Activated naive CD4-positive, alpha-beta T cell treated with anti-CD3 and anti-CD28 coated beads, Interleukin-2, amount 10 ng/mL, durations not matched to agents 7 days and 5 days (primary cell): ENCODE measurements around the gene SLC25A39.
"Not testable (repeated sequence)": the region's sequence is repeated elsewhere in the genome, so short reads cannot be mapped to it uniquely, and the experiment has no call there.

ENCODE experiments used
- CTCF ChIA-PET: fragments of 350-600 bp; sonication (Branson Sonifier 250); formaldehyde crosslinking; loops from one replicate; lab custom pipeline; 2021; ENCODE audit warnings: antibody characterized with exemption; lab: Charles Lee
- DNase-seq: peaks from one replicate; pipeline ENCODE4 v3.0.0-alpha.2; 2020
- H3K27ac Mint-ChIP-seq: one replicate; pipeline ENCODE4 v1.8.0; 2021; ENCODE audit warnings: mild to moderate bottlenecking, moderate library complexity, mixed read lengths
- H3K27me3 Mint-ChIP-seq: one replicate; pipeline ENCODE4 v1.8.0; 2021; ENCODE audit warnings: mild to moderate bottlenecking, mixed read lengths
- H3K36me3 Mint-ChIP-seq: one replicate; pipeline ENCODE4 v1.8.0; 2021; ENCODE audit warnings: mixed read lengths
- H3K4me1 Mint-ChIP-seq: one replicate; pipeline ENCODE4 v1.8.0; 2021; ENCODE audit warnings: mixed read lengths
- H3K4me3 Mint-ChIP-seq: one replicate; pipeline ENCODE4 v1.8.0; 2021; ENCODE audit warnings: mild to moderate bottlenecking, moderate library complexity, mixed read lengths
- H3K9me3 Mint-ChIP-seq: one replicate; pipeline ENCODE4 v1.8.0; 2021; ENCODE audit warnings: mixed read lengths

SLC25A39 gene

DNA sequence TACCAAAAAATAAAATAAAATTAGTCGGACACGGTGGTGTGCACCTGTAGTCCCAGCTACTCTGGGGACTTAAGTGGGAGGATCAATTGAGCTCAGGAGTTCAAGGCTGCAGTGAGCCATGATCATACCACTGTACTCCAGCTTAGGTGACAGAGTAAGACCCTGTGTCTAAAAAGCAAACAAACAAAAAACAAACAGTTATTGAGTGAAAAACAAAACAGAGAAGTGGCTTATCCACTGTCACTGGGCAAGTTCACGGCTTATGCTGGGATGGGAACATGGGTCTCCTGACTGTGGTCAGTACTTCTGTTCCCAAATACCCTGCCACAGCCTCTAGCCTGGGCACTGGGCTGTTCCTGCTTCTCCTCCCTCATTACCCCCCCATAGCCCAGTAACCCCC, 10.9 kb upstream of the SLC25A39 start:
- CTCF ChIA-PET: interaction anchor here (1.0 to 1.6 kb wide), 4 partner anchors 15 to 132 kb away, joined by 3 to 4 read pairs (median 3); no protein-coding TSS in a partner anchor
- H3K9me3 Mint-ChIP-seq: no peaks in the 10 kb centered on the region
- H3K27ac Mint-ChIP-seq: no peak overlapping the region
- H3K4me1 Mint-ChIP-seq: peaks cover 9% of the 10 kb centered on the region
- H3K36me3 Mint-ChIP-seq: no peaks in the 10 kb centered on the region
- peaks cover 31% of the 10 kb centered on the region for H3K27me3 Mint-ChIP-seq
- no peak overlapping the region for H3K4me3 Mint-ChIP-seq
- DNase-seq: no peak

DNA sequence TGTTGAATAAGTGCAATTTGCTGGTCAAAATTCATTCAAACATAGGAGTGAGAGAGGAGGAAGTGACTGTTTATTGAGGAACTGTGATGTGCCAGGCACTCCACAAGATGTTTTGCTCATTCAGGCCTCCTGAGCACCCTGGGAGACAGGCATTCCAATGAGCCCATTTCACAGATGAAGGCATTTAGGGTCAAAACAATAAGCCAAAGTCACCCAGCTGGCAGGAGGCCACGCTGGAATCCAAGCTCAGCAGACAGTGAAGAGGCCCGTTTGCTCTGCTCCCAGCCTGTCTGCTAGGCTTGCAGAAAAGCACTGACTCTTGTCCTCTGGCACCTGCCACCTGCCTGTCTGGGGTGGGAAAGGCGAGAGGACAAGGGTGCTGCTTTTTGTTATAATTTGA, 10.1 kb upstream of the SLC25A39 start:
- CTCF ChIA-PET: interaction anchor here (1.0 to 2.0 kb wide), 5 partner anchors 15 to 131 kb away, joined by 3 to 9 read pairs (median 3); no protein-coding TSS in a partner anchor
- no peak for DNase-seq
- Mint-ChIP-seq H3K27ac (no peak overlapping the region), H3K27me3 (peaks cover 31% of the 10 kb centered on the region), H3K36me3 (no peaks in the 10 kb centered on the region), H3K4me3 (no peak overlapping the region), H3K9me3 (no peaks in the 10 kb centered on the region), H3K4me1 (peaks cover 9% of the 10 kb centered on the region)

DNA sequence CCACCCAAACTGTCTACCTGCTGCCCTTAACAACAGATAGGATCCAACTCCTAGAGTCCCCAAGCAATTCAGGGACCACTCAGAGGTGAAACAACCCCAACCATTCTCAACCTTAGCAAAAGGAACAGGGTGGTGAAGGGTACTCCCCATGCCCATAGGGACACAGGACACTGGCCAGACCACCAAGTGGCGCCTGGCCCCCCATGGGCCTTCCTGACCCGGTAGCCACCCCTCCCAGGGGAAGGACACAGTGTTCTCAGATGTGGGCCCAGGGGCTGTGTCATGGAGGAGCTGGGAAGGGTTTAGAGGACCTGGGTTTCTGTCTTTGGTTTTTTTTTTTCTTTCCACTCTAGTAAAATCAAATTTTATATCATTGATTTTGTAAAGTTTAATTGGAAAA, 9.7 kb upstream of the SLC25A39 start:
- DNase-seq: no peak
- CTCF ChIA-PET: interaction anchor here (1.2 to 2.0 kb wide), 4 partner anchors 20 to 130 kb away, joined by 3 to 9 read pairs (median 4); no protein-coding TSS in a partner anchor
- no peaks in the 10 kb centered on the region for H3K9me3 Mint-ChIP-seq
- peaks cover 31% of the 10 kb centered on the region for H3K27me3 Mint-ChIP-seq
- H3K27ac Mint-ChIP-seq: peak overlapping the region; percentile 9
- no peaks in the 10 kb centered on the region for H3K36me3 Mint-ChIP-seq
- no peak overlapping the region for H3K4me3 Mint-ChIP-seq
- peaks cover 9% of the 10 kb centered on the region for H3K4me1 Mint-ChIP-seq

DNA sequence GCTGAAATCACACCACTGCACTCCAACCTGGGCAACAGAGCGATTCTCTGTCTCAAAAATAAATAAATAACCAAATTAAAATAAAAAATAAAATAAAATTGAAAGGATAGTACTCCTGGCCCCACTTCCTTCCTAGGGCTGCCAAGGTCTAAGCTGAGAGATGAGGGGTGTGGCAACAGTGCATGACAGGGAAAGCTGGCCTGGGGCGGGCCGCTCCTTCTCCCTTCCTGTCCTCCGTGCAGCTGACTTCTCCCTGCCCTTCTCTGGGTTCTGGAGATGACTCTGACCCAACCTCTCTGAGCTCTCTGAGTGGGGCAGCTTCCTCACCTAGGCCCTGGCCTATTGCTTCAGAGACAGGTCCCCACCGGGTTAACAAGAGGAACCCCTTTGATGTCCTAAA, 8.7 kb upstream of the SLC25A39 start:
- no peak overlapping the region for H3K4me3 Mint-ChIP-seq

DNA sequence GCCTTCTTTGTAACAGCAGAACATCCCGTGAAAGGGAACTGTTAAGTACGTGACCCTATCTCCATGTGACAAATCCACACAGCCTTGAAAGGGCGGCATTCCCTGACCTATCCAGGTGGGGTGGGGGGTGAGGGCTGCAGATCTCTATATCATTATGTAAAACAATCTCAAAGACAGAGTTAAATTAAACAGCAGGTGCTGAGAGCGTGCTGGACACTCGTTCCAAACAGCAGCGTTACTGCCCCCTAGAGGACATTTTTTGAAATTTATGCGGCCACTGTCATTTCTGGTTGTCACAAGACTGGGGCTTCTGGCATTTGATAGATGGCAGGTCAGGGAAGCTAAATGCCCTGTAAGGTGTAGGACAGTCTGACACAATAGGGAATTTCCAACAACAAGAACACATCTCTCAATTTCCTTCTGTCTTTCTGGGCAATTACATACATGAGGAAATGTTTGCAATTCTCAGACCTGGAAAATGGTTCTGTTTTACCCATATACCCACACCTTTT, 6.7 kb upstream of the SLC25A39 start:
- H3K27me3 Mint-ChIP-seq: peaks cover 19% of the 10 kb centered on the region
- no peak overlapping the region for H3K4me3 Mint-ChIP-seq
- H3K4me1 Mint-ChIP-seq: peaks cover 19% of the 10 kb centered on the region
- peak; percentile 84 for DNase-seq
- no peak overlapping the region for H3K27ac Mint-ChIP-seq
- CTCF ChIA-PET: interaction anchor here (0.6 to 4.4 kb wide), 24 partner anchors 9 to 287 kb away, joined by 3 to 47 read pairs (median 4); partner anchors contain the start of genes GRN, ITGA2B and TMUB2
- H3K9me3 Mint-ChIP-seq: no peaks in the 10 kb centered on the region
- H3K36me3 Mint-ChIP-seq: no peaks in the 10 kb centered on the region

More for the DNA sequence above, 8.7 kb upstream of the SLC25A39 start:
- peaks cover 26% of the 10 kb centered on the region for H3K27me3 Mint-ChIP-seq
- no peak overlapping the region for H3K27ac Mint-ChIP-seq
- H3K9me3 Mint-ChIP-seq: no peaks in the 10 kb centered on the region
- H3K4me1 Mint-ChIP-seq: peaks cover 9% of the 10 kb centered on the region
- no peak for DNase-seq
- no peaks in the 10 kb centered on the region for H3K36me3 Mint-ChIP-seq
- CTCF ChIA-PET: interaction anchor here (1.0 to 2.0 kb wide), 3 partner anchors 12 to 124 kb away, joined by 3 to 9 read pairs (median 4); partner anchors contain the start of gene GRN

DNA sequence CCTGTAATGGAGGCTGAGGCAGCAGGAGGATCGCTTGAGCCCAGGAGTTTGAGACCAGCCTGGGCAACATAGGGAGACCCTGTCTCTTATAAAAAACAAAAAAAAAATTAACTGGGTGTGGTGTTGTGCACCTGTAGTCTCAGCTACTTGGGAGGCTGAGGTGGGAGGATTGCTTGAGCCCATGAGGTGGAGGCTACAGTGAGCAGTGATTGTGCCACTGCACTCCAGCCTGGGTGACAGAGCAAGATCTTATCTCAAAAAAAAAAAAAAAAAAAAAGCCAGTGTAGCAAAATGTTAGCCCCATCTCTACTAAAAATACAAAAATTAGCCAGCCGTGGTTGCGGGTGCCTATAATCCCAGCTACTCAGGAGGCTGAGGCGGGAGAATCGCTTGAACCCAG, 5.6 kb upstream of the SLC25A39 start:
- not testable (repeated sequence) for H3K9me3 Mint-ChIP-seq, H3K36me3 Mint-ChIP-seq, DNase-seq, H3K4me3 Mint-ChIP-seq, H3K27ac Mint-ChIP-seq
- Mint-ChIP-seq H3K27me3 (peaks cover 10% of the 10 kb centered on the region), H3K4me1 (peaks cover 24% of the 10 kb centered on the region)
- CTCF ChIA-PET: interaction anchor here (0.6 to 4.4 kb wide), 19 partner anchors 8 to 192 kb away, joined by 3 to 47 read pairs (median 4); partner anchors contain the start of genes GRN, ITGA2B and TMUB2

DNA sequence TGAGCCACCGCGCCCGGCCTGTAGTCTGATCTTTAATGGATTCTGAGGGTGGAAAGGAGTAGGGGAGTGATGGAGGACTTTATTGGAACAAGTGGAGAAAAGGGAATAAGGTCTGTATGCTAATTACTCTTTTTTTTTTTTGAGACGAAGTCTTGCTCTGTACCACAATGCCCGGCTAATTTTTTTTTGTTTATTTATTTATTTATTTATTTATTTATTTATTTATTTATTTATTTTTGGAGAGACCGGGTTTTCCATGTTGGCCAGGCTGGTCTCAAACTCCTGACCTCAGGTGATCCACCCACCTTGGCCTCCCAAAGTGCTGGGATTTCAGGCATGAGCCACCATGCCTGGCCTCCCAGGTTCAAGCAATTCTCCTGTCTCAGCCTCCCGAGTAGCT, 4.9 kb upstream of the SLC25A39 start:
- H3K27ac Mint-ChIP-seq, DNase-seq, H3K27me3 Mint-ChIP-seq, H3K4me3 Mint-ChIP-seq, H3K36me3 Mint-ChIP-seq, H3K9me3 Mint-ChIP-seq: not testable (repeated sequence)
- CTCF ChIA-PET: interaction anchor here (0.6 to 4.4 kb wide), 6 partner anchors 9 to 145 kb away, joined by 3 to 47 read pairs (median 17); partner anchors contain the start of genes GRN and TMUB2
- peaks cover 24% of the 10 kb centered on the region for H3K4me1 Mint-ChIP-seq

DNA sequence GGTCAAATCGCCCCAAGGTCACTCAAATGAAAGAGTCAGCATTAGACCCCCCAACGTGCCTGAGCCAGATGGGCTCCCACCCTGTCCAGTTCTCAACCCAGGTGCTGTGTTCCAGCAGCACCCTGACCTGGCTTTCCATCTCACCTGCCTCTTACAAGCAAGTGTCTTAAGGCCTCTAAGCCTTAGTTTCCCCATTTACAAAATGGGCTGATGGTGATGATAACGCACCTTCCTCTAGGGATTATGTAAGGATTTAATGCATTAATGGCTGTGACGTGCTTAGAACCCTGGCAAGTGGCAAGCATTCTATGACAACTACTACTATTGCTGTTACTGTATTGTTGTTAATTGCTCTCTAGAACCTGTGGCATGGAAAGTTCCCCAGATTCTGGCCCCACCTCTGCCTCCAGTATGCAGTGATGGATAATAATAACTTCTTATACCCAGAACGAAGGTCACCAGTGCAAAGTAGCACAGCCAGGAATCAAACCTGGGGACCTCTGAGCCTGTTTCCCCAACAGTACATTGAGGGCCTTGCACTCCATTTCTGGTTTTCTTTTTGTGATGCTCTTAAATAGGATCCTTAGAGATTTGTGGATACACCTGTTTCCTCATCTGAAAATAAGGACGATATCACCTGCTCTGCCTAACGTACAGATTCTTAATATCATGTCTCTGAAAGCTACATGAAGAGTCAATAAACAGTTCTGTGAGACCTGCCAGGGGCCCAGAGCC, 3.3 kb upstream of the SLC25A39 start:
- H3K36me3 Mint-ChIP-seq: no peaks in the 10 kb centered on the region
- no peak for DNase-seq
- H3K9me3 Mint-ChIP-seq: no peaks in the 10 kb centered on the region
- H3K27ac Mint-ChIP-seq: peak overlapping the region; percentile 80
- H3K4me1 Mint-ChIP-seq: peaks cover 34% of the 10 kb centered on the region
- no peak overlapping the region for H3K4me3 Mint-ChIP-seq
- CTCF ChIA-PET: interaction anchor here (0.9 to 4.4 kb wide), 4 partner anchors 17 to 126 kb away, joined by 3 to 16 read pairs (median 8); partner anchors contain the start of gene GRN
- H3K27me3 Mint-ChIP-seq: peaks cover 5% of the 10 kb centered on the region

DNA sequence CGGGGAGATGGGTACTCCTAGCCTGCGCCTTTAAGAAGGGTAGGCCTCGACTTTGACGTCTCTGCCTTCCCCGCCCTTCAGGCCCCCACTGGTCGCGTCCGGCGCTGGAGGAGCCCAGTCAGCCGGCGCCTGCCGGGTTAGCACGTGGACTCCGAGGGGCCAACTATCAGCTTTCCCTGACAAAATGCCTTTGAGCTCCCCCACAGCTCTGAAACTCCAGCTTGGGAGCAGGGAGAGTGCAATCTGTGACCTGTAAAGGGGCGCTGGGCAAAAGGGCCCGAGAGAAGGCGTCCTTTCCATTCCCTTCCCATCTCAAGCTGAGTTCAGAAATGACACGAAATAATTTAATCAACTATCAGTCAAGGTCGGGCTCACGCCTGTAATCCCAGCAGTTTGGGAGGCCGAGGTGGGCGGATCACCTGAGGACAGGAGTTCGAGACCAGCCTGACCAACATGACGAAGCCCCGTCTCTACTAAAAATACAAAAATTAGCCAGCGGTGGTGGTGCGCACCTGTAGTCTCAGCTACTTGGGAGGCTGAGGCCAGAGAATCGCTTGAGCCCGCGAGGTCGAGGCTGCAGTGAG, 2.3 kb upstream of the SLC25A39 start:
- CTCF ChIA-PET: interaction anchor here (1.1 to 1.4 kb wide), 2 partner anchors 117 to 123 kb away, joined by 3 to 13 read pairs; no protein-coding TSS in a partner anchor
- Mint-ChIP-seq H3K4me1 (peaks cover 41% of the 10 kb centered on the region), H3K27ac (peak overlapping the region; percentile 89), H3K36me3 (no peaks in the 10 kb centered on the region), H3K9me3 (no peaks in the 10 kb centered on the region), H3K4me3 (peak overlapping the region; percentile 65), H3K27me3 (peaks cover 5% of the 10 kb centered on the region)
- peak; percentile 97 for DNase-seq

DNA sequence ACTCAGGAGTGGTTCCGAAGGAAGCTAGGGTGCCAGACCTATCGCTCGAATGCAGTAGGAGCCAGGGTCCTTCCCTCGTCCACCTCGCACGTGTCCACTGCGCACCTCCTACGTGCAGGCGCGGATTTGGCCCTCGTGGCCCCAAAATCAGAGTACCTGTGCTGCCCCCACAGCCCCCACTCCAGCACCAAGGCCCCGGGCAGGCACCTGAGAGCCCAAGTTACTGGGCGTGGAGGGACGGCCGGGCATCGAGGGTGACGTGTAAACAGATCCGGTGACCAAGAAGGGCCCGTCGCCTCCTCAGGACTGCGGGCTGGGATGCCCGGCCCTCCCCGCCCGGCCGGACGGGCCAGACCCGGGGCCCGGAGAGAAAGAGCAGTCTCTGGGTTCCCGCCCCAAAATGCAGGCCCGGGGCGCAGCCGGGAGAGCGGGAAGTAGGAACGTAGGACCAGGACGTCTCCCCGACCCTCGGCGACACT, 492 bp downstream of the SLC25A39 start:
- peak overlapping the region; percentile 84 for H3K4me3 Mint-ChIP-seq
- peak overlapping the region; percentile 76 for H3K27ac Mint-ChIP-seq
- no peak for DNase-seq
- CTCF ChIA-PET: interaction anchor here (4.6 kb wide), 1 partner anchor 114 kb away, joined by 30 read pairs; no protein-coding TSS in a partner anchor
- no peaks in the 10 kb centered on the region for H3K27me3 Mint-ChIP-seq
- no peaks in the 10 kb centered on the region for H3K9me3 Mint-ChIP-seq
- peaks cover 6% of the 10 kb centered on the region for H3K36me3 Mint-ChIP-seq
- H3K4me1 Mint-ChIP-seq: peaks cover 35% of the 10 kb centered on the region

DNA sequence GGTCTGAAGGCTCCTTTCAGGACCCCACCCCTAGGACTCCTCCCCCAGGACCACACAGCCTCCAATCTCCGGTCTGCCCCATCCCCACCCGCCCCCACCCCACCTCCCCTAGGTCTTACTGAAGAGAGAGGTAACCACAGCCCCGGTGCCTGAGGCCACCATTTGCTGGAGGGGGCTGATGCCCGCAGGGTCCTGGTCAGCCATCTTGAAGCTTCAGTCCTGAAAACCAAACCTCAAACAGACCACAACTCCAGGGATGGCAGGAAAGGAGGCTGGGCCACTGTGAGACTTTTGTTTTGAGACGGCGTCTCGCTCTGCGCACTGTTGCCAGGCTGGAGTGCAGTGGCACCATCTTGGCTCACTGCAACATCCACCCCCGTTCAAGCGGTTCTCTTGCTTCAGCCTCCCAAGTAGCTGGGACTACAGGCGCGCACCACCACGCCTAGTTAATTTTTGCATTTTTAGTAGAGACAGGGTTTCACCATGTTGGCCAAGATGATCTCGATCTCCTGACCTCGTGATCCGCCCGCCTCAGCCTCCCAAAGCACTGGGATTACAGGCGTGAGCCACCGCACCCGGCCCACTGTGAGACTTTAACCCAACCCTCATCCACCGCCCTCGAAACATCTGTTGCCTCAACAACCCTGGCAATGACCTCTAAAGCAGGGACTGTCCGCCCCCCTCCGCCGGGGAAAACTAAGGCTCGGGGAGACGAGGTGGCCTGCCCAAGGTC, 1.1 kb downstream of the SLC25A39 start:
- no peaks in the 10 kb centered on the region for H3K9me3 Mint-ChIP-seq
- CTCF ChIA-PET: interaction anchor here (1.3 to 4.6 kb wide), 2 partner anchors 7 to 114 kb away, joined by 5 to 30 read pairs; no protein-coding TSS in a partner anchor
- H3K27ac Mint-ChIP-seq: peak overlapping the region; percentile 76
- H3K27me3 Mint-ChIP-seq: peaks cover 1% of the 10 kb centered on the region
- peaks cover 35% of the 10 kb centered on the region for H3K4me1 Mint-ChIP-seq
- H3K36me3 Mint-ChIP-seq: peaks cover 6% of the 10 kb centered on the region
- H3K4me3 Mint-ChIP-seq: peak overlapping the region; percentile 84
- DNase-seq: no peak

DNA sequence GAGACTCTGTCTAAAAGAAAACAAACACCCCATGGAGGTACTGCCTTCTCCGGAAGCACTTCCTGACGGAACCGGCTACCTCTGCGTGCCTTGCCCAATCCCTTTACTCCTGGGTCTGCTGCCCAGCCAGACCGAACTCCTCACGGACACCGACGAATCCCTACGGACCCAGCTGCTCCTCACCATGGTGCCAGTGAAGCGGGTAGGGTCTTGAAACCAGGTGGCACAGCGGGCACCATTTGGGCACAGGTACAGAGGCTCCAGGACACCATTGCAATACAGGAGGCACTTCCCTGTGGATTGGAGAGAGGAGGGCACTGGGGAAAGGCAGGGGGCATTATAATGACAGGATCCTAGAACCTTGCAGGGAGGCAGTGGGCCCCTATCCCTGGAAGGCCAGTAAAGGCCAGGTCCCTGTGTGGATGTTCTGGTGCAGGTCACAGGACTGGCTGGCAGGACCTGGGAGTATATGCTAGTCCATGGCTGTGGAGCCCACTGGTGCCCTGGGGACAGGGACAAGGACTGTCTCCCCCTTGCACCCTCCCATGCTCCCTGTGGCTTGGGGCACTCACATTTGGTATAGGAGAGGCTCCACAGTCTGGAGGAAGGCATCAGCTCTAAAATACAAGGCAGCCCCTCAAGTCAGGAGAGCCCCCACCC, 2.3 kb downstream of the SLC25A39 start:
- peak overlapping the region; percentile 47 for H3K4me3 Mint-ChIP-seq
- no peak for DNase-seq
- CTCF ChIA-PET: interaction anchor here (1.3 to 4.6 kb wide), 2 partner anchors 9 to 113 kb away, joined by 5 to 30 read pairs; no protein-coding TSS in a partner anchor
- H3K36me3 Mint-ChIP-seq: peaks cover 6% of the 10 kb centered on the region
- H3K27ac Mint-ChIP-seq: peak overlapping the region; percentile 37
- peaks cover 11% of the 10 kb centered on the region for H3K27me3 Mint-ChIP-seq
- peaks cover 29% of the 10 kb centered on the region for H3K4me1 Mint-ChIP-seq
- no peaks in the 10 kb centered on the region for H3K9me3 Mint-ChIP-seq
